Kidney epithelial cell (primary cell): ENCODE data around the gene GADD45B. TPM values are rescaled to one million over a fixed set of nuclear protein-coding genes. Genes with fewer than 3 reads are reported as not detected.

Experiments
- DNase-seq: peaks from one replicate; pipeline ENCODE4 v3.0.0-alpha.2; 2010; ENCODE audit warnings: low read depth
- H3K27me3 ChIP-seq: 2 replicates; pipeline ENCODE4 v1.6.0; 2011; ENCODE audit warnings: low read length; ENCODE audit not compliant: control insufficient read depth, insufficient read depth
- H3K36me3 ChIP-seq: 2 replicates; pipeline ENCODE4 v1.5.1; 2011; ENCODE audit warnings: low read length; ENCODE audit not compliant: control insufficient read depth, insufficient read depth
- H3K4me3 ChIP-seq: 2 replicates; pipeline ENCODE4 v1.5.1; 2011; ENCODE audit warnings: low read depth, mild to moderate bottlenecking, control low read depth, low read length
- total RNA-seq: library from RNA; depleted of rRNA; stranded (reverse); fragments of >200 nt; gene quantifications from 2 replicates; pipeline ENCODE4 v1.2.3, GENCODE V29; 2015
- TF ChIP-seq, protein P1 (sequence below): IDR thresholded peaks from 2 replicates; pipeline ENCODE4 v1.5.1; 2011; ENCODE audit warnings: mild to moderate bottlenecking, moderate library complexity, low read length, control low read depth, inconsistent platforms; ENCODE audit not compliant: insufficient read depth, poor library complexity, severe bottlenecking

GADD45B gene
- total RNA-seq, 1 donor from 2014 or later = 99.6 TPM

DNA sequence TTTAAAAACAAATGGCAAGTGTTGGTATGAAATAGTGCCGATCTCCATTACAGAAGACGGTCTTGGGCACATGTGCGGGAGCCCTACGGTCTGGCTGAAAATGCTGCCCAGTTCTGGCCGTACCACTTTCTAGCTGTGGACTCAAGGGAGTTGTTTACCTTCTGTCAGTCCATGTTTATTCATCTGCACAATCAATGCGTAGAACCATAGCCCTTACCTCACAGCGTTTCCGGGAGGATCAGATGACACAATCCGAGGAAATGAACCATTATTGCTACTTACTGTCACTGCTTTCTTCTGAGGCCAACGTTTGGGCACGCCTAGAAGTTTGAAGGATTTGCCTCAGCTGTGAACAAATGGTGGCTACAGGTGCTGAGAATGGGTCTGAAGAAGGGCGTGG, 31.2 kb downstream of the GADD45B start:
- no peak for DNase-seq
- TF ChIP-seq, protein P1, sequence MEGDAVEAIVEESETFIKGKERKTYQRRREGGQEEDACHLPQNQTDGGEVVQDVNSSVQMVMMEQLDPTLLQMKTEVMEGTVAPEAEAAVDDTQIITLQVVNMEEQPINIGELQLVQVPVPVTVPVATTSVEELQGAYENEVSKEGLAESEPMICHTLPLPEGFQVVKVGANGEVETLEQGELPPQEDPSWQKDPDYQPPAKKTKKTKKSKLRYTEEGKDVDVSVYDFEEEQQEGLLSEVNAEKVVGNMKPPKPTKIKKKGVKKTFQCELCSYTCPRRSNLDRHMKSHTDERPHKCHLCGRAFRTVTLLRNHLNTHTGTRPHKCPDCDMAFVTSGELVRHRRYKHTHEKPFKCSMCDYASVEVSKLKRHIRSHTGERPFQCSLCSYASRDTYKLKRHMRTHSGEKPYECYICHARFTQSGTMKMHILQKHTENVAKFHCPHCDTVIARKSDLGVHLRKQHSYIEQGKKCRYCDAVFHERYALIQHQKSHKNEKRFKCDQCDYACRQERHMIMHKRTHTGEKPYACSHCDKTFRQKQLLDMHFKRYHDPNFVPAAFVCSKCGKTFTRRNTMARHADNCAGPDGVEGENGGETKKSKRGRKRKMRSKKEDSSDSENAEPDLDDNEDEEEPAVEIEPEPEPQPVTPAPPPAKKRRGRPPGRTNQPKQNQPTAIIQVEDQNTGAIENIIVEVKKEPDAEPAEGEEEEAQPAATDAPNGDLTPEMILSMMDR = no peak
- H3K36me3 ChIP-seq = no peaks in the 10 kb centered on the region
- H3K4me3 ChIP-seq = no peak overlapping the region
- H3K27me3 ChIP-seq = no peaks in the 10 kb centered on the region

DNA sequence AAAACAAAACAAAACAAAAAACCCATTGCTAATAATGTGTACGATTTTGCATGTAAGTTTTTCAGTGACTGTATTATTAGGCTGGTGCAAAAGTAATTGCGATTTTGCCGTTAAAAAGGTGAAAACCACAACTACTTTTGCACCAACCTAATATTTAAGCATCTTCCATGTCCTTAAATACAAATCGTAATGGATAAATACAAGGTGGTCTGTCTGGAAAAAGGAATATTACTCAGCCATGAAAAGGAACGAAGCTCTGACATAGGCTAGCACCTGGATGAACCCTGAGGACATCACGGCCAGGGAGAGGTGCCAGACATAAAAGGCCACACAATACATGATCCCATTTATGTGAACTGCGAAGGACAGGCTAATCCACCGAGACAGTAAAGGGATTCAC, 33.2 kb downstream of the GADD45B start:
- TF ChIP-seq, protein P1 = no peak

DNA sequence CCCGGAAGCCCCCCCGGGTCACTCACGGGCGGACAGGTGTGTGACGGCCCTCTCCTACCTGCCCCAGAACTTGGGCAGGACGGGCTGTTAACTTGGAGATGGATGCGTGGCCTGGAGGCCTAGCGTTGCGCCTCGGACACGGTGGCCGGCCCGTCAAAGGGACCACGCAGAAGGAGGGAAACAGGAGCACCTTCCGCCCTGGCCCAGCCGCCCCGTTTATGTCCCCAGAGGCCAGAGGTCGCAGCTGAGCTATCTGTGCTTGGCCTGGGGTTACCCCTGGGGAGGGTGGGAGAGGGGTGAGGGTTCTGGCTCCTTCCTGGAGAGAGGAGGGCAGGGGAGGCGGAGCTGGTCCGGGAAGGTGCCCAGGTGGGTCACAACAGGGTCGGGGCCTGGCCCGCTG, 35.6 kb downstream of the GADD45B start:
- Histone ChIP-seq H3K36me3 (no peaks in the 10 kb centered on the region), H3K4me3 (no peak overlapping the region), H3K27me3 (no peaks in the 10 kb centered on the region)
- TF ChIP-seq, protein P1 = no peak
- DNase-seq = no peak

More for the DNA sequence above, 33.2 kb downstream of the GADD45B start:
- Histone ChIP-seq H3K36me3 (no peaks in the 10 kb centered on the region), H3K4me3 (no peak overlapping the region), H3K27me3 (no peaks in the 10 kb centered on the region)
- no peak for DNase-seq

DNA sequence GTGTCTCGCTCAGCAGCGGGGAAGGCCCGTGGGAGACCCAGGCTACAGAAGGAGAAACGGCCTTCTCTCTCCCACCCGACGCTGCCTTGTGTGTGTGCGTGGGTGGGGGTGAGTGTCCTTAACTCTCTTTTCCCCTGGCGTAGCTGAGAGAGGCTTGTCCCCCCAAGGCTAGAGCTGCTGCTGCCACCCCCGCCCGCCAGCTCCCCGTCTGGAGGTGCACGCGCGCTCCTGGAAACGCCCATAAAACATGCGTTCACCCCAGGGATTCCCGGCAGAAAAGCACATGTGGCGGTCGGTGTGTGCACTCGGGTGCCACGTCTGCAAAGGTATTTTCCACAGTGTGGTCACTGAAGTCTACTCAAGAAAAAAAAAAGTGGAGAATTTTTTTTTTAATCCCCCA, 36.1 kb downstream of the GADD45B start:
- Histone ChIP-seq H3K27me3 (no peaks in the 10 kb centered on the region), H3K4me3 (no peak overlapping the region), H3K36me3 (no peaks in the 10 kb centered on the region)
- TF ChIP-seq, protein P1 = no peak
- no peak for DNase-seq

DNA sequence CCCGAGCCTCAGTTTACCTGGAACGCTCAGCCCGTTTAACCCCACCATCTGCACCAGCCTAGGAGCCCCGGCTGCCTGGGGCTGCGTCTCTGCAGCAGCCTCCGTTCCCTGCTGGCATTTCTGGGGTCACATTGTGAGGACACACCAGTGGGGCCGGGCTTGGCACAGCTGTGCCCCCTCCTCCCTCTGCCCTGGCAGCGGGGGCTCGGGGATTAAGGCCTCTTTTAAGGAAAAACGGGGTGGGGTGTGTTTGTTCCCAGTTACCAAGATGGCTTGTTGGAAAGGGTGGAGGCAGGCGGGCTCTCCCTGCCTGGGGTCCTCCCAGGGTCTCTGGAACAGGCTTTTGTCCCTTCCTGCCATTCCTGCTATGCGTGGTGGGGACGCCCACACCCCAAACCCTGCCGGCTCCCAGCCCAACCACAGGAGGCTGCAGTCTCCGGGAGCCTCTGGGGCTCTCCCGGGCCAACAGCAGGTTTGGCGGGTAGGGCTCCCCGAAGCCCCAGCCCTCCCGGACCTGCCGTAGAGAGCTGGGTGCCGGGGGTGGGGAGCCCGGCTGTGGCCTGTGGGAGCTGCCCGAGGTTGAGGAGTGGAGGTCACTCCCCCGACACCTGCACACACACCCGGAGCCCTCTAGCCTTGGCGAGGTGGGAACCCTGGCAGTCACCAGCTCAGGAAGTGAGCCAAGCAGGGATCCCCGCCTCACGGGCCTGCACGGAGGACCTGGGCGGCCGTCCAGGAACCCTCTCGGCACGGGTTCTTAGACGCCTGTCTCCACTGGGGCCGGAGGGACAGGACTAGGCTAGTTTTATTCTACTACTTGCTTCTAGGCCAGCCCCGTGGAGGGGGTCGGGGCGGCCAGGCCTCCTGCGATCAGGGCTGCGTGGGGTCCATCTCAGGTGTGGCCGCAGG, 36.9 kb downstream of the GADD45B start:
- Histone ChIP-seq H3K4me3 (no peak overlapping the region), H3K27me3 (no peaks in the 10 kb centered on the region), H3K36me3 (no peaks in the 10 kb centered on the region)
- TF ChIP-seq, protein P1 = no peak
- DNase-seq = no peak
